Activated CD8-positive, alpha-beta memory T cell treated with anti-CD3 and anti-CD28 coated beads, Interleukin-2, amount 50 U/mL, for 4 hours (primary cell): Measurements from ENCODE around the gene RFX2.

Experiments used
- DNase-seq: peaks from one replicate; pipeline ENCODE4 v3.0.0-alpha.2; 2020

RFX2 gene

GRCh38 chr19:6059396-6059947, 50.8 kb downstream of the RFX2 start:
- DNase-seq: no peak

DNA sequence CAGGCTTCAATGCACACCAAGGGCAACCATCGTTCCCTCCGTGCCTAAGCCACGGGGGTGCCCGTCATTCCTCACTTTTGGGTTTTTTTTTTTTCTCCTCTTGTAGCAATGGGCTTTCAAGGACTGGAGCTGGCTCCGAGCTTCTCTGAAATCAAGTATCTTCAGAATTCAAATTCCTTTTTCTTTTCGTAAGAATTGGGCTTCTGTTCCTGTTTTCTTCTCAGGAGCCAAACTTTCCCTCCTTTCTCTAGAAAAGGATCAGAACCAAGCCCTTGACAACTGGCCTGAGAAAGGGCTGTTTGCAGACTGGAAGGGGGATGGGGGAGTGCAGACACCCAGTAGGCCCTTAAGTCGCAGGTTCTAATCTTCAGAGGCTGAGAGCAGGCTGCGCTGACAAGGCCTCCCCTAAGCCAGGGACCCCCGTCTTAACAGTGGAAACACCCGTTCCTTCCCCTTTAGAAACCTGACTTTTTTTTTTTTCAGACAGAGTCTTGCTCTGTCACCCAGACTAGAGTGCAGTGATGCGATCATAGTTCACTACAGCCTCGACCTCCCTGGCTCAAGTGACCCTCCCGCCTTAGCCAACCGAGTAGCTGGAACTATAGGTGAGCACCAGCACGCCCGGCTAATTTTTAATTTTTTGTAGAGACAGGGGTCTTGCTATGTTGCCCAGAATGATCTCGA, 51.6 kb downstream of the RFX2 start:
- DNase-seq: no peak

DNA sequence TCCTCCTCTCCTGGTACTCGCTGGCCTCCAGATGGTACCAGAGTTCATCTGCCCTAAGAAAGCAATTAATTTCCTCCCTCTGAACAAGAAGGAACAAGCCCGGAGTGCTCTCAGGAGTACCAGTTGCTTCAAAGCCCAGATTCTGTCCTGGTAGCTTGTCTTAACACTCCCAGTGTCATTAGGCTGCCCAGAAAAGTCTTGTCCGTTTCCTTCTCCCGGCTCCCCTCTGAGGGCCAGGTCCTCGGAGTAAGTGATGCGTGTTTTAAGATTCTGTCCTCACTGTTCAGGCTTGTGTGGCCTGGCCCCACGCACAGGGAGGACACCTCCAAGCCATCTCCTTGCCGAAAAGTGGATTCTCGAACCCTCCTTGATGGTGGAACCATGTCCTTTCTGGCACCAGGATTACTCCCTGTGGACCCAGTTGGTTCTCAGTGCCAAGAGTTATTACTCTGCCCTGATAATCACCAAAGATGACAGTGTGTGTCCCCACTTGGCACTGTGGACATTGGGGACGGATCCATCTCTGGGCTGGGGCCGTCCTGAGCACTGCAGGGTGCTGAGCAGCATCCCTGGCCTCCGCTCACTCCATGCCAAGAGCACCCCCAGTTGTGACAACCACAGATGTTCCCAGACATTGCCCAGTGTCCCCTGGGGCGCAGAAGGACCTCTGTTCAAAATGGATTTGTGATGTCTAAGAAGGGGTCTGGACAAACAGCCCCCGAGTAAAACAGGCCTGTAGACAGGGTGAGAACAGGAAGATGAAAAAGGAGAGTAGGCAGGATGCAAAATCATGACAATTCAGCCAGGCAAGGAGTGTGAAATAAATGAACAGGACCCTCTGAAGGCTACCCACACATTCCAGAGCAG, 52.4 kb downstream of the RFX2 start:
- no peak for DNase-seq

- DNase-seq: no peak
Measured at GRCh38 chr19:6056801-6057650, 53.3 kb downstream of the RFX2 start.

DNA sequence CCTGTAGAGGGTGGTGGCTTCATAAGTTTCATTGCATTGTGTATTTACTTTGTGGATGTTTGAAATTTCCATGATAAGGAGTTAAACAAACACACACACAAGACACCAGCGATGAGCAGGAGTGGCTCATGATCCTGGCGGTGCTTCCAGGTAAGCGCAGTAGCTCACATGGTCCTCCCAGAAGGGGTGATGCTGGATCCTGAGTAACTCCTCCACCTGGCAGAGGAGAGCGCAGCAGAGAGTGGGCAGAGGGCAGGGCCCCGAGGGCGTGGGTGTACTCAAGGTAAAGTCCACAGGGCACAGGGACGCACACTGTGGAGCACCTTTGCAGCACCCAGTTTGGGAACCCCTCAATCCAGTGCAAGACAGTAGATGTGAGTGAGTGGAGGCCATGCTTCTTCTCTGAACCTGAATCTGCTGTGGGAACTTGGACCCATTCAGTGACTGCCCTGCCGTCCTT, 54.0 kb downstream of the RFX2 start:
- DNase-seq: no peak

- no peak for DNase-seq
Measured at GRCh38 chr19:6055013-6055795, 55.1 kb downstream of the RFX2 start.

GRCh38 chr19:6048793-6049405, 61.4 kb downstream of the RFX2 start:
- peak; percentile 81 for DNase-seq

- DNase-seq: no peak
Measured at GRCh38 chr19:6048348-6048747, 62.0 kb downstream of the RFX2 start.

DNA sequence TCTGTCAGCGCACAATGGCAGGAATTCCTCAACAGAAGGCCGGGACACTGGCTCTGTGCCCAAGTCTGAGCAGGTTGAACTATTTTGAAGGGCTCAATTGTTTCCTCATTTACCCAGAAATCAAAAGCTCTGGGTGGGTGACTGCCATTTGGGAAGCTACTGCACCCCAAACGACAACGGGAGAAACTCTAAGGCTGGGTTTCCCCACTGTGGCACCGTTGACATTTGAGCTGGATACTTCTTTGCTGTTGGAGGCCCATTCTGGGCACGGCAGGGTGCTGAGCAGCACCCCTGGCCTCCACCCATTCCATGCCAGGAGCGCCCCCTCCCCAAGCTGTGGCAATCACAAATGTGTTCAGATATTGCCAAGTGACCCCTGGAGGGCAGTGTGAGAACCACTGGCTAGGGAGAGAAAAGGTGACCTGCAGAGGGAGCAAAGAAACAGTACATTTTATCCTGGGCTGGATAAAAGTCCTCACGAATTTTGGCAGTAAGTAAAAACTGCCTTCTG, 62.5 kb downstream of the RFX2 start:
- DNase-seq: no peak

DNA sequence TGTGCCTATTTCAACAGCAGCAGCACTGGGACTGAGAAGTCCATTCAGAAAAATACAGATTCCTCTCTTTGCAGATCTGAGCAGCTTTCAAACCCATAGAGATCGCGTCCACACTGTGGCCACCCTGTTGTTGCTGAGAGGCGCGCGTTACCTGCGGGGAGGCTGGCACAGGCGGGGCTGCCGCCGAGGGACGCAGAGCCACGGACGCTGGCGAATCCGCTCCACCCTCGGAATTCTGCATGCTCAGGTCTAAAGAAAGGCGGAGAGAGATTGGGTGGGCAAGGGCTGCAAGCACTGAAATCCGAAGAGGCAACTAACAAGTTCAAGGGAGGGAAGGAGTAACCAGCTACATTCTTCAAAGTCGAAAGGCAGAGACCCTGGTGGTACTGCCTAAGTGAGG, 63.0 kb downstream of the RFX2 start:
- no peak for DNase-seq

- DNase-seq: no peak
Measured at GRCh38 chr19:6045108-6045507, 65.2 kb downstream of the RFX2 start.

- DNase-seq: no peak
Measured at GRCh38 chr19:6044056-6044805, 66.1 kb downstream of the RFX2 start.

DNA sequence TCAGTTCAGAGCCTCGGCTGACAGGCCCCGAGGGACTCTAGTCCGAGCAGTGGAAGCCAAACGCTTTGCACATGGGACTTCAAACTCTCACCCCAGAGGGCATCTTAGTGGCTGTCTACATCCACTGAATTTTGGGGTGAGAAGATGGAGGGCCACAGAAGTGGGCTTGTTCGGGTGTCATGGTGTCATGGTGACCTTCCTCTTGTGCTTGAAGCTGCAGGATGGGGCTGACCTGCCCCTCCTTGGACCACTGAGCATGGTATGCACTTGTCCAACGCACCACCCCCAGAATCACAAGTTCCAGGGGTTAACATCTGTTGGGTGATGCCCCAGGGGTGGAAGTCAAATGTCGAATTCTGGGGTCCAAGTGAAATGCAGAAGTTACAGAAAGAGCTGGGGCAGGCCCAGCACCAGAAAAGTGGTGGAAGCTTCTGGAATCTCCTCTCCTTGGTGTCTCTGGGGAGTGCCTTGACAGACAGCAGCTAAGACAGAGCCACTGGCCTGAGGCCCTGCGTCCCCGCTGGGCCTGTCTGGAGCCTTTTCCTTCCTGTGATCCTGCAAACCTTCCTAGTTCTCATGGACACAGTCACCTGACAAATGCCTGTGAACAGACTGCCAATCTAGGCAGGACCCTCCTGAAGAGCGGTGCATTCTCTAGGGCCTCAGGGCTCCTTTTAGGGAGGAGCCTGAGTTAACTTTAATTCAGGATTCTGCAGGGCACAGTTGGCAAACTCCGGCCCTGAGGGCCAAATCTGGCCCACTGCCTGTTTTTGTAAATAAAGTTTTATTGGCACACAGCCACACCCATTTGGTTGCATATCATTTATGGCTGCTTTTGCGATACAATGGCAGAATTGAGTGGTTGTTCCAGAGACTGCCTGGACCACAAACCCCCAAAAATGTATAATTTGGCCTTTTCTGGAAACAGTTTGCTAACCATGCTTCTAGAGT, 67.2 kb downstream of the RFX2 start:
- no peak for DNase-seq

- no peak for DNase-seq
Measured at GRCh38 chr19:6041991-6042481, 68.3 kb downstream of the RFX2 start.

DNA sequence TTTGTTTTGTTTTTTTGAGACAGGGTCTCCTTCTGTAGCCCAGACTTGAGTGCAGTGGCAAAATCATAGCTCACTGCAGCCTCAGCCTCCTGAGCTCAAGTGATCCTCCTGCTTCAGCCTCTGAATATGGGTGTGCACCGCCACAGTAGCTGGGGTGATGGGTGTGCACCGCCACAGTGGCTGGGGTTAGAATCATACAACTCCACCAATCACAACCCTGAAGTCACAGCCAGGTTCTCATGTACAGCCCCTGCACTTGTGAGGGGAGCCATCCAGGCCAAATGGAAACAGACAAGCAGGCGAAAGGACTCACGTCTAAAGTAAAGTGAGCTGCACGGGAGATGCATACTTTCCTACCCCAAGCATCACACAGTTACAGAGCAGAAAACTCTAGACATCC, 69.2 kb downstream of the RFX2 start:
- no peak for DNase-seq

DNA sequence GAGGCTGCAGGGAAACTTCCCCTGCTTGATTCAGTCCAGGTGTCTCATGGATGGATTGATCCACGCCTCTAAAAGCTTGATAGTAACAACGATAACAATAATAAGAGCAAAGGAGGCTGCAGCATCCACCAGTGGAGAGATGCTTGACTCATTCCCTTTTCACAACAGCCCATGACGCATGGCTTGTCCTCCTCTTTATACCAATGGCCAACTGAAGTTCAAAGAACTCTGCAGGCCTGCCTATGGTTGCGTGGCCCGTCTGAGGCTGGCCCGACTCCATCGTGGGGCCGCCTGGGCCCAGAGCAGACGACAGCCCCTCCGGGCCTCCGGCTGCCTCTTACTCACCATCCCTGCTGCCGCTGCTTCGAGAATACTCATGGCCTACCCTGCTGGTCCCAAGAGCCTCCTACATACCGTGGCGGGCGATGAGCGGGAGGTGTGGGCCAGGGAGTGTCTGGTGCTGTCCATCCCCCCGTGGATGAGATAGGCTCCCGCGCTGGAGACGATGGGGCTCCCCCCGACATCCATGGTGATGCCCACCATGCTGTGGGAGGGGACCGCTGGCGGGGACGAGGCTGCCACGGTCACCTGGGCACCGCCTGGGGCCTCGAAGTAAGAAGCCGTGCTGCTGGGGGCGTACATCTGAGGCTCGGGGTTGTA, 70.6 kb downstream of the RFX2 start:
- DNase-seq: no peak

DNA sequence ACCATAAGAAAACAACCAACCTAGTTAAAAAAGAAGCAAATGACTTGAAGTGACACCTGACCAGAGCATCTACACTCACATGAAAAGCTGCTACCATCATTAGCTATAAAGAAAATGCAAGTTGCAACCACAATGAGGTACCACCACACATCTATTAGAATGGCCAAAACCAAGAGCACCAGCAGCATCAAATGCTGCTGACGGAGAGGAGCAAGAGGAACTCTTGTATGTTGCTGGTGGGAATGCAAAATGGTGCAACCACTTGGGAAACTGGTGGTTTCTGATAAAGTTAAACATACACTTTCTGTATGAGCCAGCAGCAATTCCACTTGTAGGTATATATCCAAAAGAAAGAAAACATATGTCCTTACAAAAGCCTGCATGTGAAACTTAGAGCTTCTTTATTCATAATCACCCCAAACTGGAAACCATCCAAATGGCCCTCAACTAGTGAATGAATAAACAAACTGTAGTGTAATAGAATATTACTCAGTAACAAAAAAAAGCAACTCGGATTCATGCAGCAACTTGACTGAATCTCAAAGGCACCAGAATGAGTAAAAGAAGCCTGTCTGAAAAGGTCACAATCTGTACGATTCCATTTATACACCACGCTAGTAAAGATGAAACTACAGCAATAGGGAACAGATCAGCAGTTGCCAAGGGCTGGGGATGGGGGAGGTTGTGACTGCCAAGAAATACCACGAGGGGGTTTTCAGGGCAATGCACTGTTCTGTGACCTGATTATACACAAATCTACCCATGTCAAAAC, 71.5 kb downstream of the RFX2 start:
- DNase-seq: no peak

DNA sequence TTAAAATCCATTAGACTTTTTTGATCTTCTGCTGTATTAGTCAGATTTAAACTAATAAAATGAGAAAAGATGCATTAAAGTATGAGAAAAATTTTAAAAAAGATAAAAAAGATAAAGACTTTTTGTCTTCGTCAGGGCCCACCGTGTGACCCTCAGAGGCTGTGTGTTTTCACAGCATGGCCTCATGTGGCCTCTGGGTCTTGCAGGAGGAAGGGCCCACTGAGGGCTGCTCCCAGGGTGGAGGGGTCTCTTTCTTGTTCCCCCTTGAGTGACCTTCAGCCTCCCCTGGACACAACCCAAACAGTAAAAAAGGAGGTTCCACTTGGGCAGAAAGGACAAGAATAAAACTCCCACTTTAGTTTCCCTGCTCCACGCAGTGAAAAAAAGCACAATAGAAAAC, 75.3 kb downstream of the RFX2 start:
- no peak for DNase-seq
